Jurkat, Clone E6-1 (cell line): ENCODE results near the gene CNTNAP2.

ENCODE experiments used
- DNase-seq: peaks from one replicate; pipeline ENCODE4 v3.0.0-alpha.2; 2011; ENCODE audit warnings: low read depth, low spot score
- H3K4me3 ChIP-seq: 2 replicates; pipeline ENCODE4 v1.5.1; 2011; ENCODE audit warnings: mild to moderate bottlenecking, low read length, control low read depth, moderate library complexity

CNTNAP2 gene

DNA sequence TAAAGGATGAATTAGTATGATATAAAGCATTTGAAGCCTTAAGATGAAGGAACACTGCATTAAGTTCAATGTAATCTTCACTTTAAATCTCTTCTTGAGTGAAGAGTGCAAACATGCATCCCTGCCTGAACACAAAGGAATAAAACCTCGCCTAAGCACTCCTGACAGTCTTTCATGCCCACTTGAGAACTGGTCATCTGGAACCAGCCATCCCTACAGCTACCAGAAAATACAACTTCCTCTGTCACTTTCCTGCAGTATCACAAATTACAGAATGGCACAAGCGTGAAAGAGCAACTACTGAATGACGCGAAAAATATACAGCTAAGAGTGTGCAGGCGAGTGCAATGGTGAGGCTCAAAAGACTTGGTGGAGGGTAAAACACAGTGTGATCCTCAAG, 1079.9 kb downstream of the CNTNAP2 start:
- no peak for DNase-seq
- no peak overlapping the region for H3K4me3 ChIP-seq

DNA sequence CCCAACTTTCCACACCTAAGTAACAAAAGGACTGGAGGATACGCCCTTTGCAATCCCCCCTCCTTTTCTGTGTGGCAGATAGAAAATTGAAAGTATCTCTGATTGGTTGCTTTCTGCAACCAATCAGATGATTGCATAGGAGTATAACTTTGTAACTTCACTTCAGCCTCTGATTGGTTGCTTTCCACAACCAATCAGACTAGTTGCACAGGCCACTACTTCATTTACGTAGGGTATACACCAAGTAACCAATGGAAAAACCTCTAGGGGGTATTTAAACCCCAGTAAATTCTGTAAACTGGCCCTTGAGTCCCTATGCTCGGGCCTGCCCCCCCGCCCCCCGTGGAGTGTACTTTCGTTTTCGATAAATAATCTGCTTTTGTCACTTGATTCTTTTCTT, 1080.4 kb downstream of the CNTNAP2 start:
- no peak for DNase-seq
- no peak overlapping the region for H3K4me3 ChIP-seq

DNA sequence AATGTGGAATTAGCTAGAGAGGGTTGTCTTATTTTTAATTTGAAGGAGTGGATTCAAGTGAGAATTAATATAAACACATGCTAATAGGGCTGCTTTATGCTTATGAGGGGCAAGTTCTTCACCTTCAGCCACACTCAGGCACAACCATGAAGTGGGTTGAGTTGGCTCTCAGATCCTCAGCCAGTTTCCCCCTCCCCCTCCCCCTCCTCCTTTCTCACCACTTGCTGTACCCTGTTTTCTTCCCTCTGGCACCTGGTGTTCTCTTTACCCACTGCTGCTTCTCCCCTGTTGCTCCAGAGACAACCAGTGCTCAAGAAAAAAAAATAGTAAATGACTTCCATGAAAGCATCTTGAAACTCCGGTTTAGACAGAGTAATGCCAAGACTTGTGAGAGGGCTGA, 1083.3 kb downstream of the CNTNAP2 start:
- H3K4me3 ChIP-seq, result no peak overlapping the region
- no peak for DNase-seq

DNA sequence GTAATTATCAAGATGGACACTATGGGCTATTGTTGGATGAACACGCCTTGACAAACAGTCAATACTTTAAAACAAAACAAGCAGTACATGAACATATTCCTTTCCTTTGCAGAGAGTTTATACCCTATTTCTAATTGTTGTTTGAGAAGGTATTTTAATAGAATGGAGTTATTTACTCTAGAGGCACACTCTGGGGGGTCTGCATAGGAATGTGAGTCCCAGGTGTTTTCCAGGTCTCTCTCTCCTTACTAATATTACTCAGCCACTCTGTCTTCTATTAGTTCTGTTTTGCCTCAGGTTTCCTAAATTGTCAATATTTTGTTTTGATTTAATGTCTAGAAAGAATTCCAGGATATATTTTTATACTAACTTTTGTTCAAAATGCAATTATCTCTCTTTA, 1091.4 kb downstream of the CNTNAP2 start:
- no peak overlapping the region for H3K4me3 ChIP-seq
- no peak for DNase-seq

DNA sequence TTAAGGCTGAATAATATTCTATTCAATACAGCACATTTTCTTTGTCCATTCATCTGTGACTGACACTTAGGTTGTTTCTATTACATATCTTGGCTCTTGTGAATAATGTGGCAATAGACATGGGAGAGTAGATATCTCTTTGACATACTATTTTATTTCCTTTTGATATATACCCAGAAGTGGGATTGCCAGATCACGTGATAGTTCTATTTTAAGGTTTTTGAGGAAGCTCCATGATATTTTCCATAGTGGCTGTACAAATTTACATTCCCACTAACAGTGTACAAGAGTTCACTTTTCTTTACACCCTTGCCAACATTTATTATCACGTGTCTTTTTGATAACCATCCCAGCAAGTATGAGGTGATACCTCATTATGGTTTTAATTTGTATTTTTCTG, 1114.7 kb downstream of the CNTNAP2 start:
- H3K4me3 ChIP-seq, result no peak overlapping the region
- no peak for DNase-seq

DNA sequence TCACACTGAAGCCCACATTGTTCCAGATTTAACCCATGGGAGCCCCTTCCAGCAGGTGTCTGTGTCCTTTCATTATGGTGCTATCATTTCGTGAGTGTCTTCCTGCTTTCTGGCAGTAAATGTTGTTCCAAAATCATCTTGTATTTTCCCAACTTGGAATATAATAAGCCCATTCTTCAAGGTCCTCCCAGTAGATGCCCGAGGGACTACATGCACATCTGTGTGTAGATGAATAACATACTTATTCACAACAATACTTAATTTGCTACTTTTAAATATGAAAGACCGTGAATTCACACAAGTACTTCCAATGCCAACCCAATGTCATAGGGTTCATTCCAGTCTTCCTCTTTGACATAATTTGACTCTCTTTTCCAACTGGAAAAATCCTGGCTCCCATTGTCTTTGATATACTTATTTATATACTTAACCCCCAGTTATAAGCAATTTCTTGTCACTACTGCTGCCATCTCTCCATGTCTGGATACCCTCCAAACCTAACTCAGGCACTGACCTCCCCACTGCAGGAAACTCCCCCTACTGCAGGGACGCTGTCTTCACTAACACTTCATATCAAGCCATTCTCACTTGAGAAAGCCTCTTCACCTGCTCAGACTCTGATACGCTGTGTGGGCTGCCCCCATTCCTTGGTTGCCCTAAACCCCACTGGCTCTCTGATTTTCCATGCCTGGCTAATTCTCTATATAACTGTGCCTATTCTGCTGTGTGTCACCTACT, 1119.2 kb downstream of the CNTNAP2 start:
- no peak overlapping the region for H3K4me3 ChIP-seq
- DNase-seq, result no peak

DNA sequence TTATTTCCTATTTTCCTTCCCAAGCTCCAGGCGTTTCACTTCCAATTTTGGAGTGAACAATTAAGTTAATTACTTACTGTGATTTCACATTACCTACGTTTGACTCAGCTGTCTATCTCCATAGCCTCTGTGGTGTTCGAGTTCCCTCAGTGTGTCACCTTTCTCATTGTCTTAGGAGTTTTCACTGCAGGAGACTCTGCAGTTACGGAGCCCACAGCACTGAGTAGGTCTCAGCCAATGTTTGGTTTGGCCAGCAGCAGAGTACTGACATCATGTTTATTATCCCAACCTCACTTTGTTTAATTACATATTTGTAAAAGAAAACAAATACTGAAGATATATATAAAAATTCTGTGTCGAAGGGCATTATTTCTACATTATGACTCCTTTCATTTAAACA, 1123.9 kb downstream of the CNTNAP2 start:
- no peak for DNase-seq
- H3K4me3 ChIP-seq, result no peak overlapping the region

DNA sequence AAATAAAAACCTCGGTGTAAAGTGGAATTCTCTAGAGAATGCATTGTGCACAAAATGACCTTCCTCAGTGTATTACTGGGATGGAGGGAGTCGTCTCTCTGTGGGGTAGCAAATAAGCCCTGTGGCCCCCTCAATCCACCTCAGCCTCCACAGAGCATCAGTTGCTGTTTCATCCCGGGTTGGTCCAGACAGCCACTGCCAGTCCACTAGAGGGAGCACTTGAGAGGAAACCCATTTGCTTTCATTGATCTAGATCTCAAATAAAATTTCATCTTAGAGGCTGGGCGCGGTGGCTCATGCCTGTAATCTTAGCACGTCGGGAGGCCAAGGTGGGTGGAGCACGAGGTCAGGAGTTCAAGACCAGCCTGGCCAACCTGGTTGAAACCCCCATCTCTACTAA, 1128.7 kb downstream of the CNTNAP2 start:
- no peak overlapping the region for H3K4me3 ChIP-seq
- DNase-seq, result peak; percentile 56

DNA sequence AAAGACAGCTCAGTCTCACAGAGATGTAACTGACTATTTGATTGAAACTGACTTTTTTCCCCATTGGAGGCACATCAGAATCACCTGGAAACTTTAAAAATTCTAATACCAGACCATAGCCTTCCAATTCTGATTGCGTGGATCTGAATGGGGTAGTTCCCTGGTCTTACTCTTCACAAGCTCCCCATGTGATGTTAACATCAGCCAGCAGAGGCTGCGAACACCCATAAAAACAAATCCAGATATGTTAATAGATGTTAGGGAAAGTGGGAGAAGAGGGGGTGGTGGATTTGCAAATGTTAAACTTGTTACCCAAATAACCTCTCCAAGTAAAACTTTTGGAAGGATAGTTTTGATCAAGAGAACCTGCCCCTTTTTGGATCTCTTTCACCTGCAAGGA, 1133.4 kb downstream of the CNTNAP2 start:
- DNase-seq, result no peak
- H3K4me3 ChIP-seq, result no peak overlapping the region

DNA sequence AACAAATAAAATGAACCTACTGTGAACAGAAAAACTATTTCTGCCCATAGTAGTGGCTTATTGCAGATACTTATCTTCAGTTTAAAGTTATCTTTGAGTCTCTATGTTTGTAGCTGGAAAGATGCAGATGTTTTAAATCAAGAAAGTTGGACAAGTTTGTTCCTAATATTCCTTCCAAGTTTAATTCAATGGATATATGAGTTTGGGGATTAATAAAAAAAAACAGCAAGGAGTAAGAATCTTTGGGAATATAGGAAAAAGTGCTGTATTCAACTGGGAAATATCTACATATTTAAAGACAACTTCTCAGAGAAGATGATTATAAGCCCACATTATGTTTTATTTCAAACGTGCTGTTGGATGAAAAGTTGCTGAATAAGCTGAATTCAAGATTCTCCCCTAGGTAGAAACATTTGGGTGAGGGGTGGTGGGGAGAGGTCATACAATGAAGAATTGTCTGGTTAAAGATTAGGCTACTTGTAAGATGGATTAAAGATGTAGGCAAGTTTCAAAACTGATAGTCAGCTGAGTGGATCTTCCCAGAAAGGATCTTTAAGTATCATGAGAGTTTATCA, 1135.2 kb downstream of the CNTNAP2 start:
- no peak for DNase-seq
- H3K4me3 ChIP-seq, result no peak overlapping the region

DNA sequence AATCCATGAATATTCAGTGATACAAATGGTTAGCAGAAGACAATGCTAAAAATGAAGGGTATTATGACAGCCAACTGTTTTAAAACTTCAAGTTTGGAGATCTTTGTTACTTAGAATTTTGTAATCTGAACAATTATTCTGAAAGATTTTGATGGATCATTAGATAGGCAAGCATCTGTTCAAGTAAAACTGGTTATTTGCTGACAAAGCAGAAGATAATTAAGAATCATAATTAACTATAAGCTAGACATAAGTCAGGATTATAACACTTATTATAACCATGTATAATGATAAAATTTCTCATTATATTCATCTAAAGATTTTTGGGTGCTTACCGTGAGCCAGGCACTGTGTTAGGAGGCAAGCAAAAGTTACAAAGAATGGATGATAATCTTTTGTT, 1145.1 kb downstream of the CNTNAP2 start:
- no peak overlapping the region for H3K4me3 ChIP-seq
- DNase-seq, result no peak

DNA sequence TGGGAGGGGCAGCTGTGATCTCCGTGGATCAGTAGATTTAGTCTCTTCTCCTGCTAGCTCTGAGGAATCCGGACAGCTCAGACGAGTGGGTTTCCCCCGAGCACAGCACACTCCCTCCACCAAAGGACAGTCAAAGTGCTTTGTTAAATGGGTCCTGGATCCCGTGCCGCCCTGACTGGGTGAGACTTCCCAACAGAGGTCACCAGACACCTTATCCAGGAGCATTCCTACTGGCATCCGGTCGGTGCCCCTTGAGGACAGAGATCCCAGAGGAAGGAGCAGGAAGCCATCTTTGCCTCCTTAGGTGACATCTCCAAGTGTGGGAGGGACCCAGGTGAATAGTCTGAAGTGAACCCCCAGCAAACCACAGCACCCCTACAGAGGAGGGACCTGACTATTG, 1148.9 kb downstream of the CNTNAP2 start:
- no peak for DNase-seq
- H3K4me3 ChIP-seq, result no peak overlapping the region

DNA sequence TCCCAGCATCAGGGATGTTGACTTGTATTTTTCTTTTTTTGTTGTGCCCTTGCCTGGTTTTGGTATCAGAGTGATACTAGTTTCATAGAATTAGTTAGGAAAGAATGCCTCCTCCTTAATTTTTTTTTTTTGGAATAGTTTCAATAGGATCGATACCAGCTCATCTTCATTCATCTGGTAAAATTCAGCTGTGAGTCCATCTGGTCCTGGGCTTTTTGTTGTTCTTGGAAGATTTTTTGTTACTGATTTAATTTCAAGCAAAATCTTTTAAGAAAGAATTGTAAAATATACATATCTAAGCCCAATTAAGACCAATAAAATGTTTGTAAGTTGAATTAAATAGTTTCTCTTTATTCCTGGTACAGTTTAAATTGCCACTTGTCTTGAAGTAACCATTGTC, 1159.5 kb downstream of the CNTNAP2 start:
- DNase-seq, result no peak
- no peak overlapping the region for H3K4me3 ChIP-seq

DNA sequence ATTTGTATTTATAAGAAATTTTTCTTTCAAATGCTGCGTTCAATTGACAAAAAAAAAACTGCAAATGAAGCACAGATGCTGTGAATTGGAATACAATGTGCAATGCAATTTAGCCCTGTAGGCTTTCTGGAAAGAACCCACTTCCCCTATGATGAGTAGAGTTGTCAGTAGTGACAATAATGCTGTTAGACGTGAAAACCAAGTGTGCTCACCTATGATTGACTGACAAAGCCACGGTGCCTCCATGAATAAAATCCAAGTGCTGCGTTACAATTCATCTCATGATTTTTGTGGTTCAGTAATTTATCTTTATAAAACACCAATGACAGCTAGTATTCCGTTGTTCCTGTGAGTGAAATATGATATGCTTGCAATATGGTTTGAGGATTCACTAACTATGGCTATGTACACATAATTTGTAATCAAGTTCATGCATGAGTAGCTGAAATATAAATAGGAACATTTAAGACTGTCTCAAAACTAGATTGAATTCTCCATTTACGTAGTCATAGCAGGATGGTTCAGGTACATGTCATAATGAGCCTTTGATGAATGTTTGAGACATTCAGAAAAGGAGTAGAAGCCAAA, 1160.3 kb downstream of the CNTNAP2 start:
- DNase-seq, result no peak
- H3K4me3 ChIP-seq, result no peak overlapping the region

DNA sequence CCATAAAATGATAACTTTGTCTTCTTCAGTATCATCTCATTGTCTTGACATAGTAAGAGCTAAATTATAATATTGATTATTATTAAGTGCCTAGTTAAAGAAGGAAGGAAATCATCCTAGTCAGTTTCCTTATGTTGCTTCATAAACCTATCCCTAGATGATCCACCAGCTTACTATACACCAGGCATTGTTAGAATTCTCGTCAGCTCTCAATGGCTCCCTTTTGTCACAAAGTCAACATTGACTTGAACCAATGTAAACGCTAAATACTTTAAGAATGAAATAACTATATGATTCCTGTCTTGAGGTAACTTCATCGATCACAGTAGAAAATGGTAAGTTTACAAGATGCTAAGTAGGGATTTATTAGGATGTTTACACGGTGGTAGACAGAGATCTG, 1162.9 kb downstream of the CNTNAP2 start:
- H3K4me3 ChIP-seq, result no peak overlapping the region
- DNase-seq, result no peak

DNA sequence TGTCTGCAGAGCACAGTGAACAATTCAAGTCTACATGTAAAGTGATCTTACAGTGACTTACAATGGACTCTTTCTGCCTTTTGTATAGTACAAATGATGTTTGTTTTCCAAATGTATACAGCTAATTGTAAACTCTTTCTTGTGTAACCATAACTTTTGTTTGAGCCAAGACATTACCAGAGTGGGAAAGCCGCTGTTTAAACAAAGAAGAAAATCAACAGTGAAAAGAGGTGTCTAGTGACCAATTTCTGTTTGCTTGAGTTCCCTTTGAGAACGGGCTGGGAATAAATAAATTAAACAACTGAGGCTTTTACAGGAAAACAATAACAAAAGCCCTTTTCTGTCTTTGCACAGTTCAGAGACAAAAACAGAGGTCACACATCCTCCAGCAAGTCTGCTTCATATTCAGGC, 1163.4 kb downstream of the CNTNAP2 start:
- no peak for DNase-seq

DNA sequence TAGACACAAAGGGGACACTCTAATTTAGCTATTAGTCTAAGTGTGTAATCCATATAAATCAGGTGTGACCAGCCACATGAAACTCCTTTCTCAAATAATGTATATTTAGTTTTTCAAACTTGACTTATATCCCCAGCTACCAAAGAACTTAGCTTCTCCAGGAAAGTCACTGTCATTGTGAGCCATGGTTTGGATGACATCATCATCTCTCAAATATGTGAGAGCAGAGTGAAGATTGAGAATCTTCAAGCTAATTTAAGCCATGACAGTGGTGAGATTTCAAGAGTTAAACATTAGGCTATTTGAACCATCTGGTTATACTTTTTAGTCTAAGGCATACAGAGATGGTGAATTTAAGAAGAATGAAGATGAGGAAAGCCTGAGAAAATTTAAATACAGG, 1165.6 kb downstream of the CNTNAP2 start:
- DNase-seq, result no peak
- H3K4me3 ChIP-seq, result no peak overlapping the region

More for the DNA sequence above, 1163.4 kb downstream of the CNTNAP2 start:
- no peak overlapping the region for H3K4me3 ChIP-seq

DNA sequence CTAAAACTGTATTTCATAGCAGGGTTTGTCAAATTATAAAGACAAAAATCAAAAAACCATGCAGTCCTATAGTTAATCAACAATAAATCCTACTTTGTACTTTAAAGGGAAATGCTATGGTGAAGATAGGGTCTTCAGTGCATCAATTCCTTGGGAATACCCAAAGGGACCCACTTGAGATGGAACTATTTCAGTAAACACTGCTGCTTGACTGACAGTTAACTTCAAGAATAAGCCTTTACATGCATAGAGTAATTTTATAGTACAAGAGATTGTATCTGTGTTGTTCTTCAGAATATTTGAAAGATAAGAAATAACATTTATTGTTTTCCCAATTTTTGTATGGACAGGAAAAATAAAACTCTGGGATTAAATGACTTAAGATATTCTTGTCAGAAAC, 1179.6 kb downstream of the CNTNAP2 start:
- DNase-seq, result no peak
- no peak overlapping the region for H3K4me3 ChIP-seq

DNA sequence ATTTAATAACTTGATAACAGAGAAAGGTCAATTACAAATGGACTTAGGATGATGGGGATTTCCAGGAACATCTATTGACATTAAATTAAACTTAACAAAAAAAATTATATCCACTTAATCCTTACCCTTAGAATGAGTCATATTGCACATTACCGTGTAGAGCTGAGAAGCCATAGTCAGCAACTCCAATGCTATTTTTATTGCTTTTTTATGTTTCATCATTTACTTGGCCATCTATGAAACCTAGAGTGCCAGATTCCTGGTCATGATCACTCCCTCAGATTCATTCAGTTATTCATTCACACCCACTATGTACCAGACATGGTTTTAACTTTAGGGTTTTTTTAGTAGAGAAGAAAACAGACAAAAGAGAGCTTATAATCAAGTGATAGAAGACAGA, 1180.4 kb downstream of the CNTNAP2 start:
- no peak for DNase-seq

DNA sequence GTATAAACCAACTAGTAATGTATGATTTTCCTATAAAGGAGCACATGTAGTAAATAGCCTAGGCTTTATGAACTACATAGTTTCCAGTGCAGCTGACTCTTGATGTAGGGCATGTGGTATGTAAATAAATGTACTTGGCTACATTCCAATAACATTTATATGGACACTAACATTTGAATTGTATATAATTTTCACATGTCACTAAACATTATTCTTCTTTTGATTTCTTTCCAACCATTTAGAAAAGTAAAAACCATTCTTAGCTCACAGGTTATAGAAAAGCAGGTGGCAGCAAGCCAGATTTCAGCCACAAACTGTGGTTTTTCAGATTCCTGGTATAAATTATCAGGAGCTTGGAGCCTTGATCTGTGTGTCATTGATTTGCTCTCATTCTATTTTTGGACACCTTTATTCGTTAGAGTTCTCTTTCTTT, 1182.0 kb downstream of the CNTNAP2 start:
- H3K4me3 ChIP-seq, result no peak overlapping the region
- DNase-seq, result no peak

More for the DNA sequence above, 1180.4 kb downstream of the CNTNAP2 start:
- H3K4me3 ChIP-seq, result no peak overlapping the region

DNA sequence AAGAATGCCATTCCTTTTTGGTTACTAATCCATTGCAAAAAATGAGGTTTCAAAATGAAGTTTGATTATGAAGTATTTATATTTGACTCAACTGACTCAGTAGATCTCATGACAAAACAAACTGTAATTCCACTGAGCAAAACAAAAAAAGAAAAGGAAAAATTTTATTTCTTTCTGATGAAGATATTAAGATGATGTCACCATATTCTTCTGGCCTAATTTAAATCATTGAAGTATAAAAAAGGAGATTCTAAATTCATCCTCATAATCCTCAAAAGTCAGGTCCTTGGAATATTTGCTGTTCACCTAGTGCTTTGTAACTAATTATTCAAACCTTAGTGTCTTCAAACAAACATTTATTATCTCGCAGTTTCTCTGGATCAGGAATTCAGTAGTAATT, 1183.7 kb downstream of the CNTNAP2 start:
- no peak for DNase-seq
- no peak overlapping the region for H3K4me3 ChIP-seq
